ENCODE measurements around the gene E2F8.

DNA sequence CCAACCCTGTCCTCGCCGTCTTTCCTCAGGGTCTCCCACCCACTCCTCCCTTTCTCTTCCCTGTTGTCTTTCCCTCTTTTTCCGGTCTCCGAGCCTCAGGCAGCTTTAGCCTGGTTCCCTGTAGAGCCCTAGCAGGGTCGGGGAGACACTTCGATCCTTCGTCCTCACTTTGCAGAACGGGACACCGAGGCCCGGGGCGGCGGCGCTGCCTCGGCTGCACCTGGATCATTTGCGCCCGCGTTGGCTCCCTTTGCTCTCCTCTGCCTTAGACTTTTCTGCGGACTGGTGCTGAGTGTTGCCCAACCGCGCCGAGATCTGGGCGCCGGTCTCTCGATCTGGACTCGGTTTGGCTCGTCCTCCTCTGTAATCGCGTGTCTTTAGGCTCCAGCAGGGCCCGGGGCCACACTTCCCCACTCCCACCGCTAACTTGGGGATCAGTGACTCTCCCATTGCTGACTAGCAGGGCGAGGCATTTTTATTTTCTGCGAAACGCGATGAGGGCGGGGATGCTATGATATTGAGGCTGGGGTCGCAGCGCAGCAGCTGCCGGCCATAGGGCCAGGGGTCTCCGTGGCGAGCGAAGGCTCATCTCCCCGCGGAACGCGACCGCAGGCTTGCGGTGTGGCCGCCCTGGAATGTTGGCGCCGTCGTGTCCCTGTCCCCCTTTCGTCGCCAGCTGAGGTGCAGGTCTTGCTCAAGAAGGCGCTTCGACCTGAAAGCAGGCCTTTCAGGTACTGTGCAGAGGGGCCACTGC is 1.6 kb upstream of the E2F8 start:
- TF ChIP-seq EZH2 (IDR thresholded peaks at IDR 0.05; ENCODE audit: borderline replicate concordance, insufficient read depth, low read depth, low read length, poor library complexity, severe bottlenecking), result no peak
- TF ChIP-seq, protein P1, sequence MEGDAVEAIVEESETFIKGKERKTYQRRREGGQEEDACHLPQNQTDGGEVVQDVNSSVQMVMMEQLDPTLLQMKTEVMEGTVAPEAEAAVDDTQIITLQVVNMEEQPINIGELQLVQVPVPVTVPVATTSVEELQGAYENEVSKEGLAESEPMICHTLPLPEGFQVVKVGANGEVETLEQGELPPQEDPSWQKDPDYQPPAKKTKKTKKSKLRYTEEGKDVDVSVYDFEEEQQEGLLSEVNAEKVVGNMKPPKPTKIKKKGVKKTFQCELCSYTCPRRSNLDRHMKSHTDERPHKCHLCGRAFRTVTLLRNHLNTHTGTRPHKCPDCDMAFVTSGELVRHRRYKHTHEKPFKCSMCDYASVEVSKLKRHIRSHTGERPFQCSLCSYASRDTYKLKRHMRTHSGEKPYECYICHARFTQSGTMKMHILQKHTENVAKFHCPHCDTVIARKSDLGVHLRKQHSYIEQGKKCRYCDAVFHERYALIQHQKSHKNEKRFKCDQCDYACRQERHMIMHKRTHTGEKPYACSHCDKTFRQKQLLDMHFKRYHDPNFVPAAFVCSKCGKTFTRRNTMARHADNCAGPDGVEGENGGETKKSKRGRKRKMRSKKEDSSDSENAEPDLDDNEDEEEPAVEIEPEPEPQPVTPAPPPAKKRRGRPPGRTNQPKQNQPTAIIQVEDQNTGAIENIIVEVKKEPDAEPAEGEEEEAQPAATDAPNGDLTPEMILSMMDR (IDR thresholded peaks at IDR 0.05), result no peak

Measured in B cell (primary cell).